ENCODE data around the gene VCP.

VCP gene

GRCh38 chr9:35111001-35111933 lies 38.8 kb upstream of the VCP start (continued):
- TF ChIP-seq, protein P1, sequence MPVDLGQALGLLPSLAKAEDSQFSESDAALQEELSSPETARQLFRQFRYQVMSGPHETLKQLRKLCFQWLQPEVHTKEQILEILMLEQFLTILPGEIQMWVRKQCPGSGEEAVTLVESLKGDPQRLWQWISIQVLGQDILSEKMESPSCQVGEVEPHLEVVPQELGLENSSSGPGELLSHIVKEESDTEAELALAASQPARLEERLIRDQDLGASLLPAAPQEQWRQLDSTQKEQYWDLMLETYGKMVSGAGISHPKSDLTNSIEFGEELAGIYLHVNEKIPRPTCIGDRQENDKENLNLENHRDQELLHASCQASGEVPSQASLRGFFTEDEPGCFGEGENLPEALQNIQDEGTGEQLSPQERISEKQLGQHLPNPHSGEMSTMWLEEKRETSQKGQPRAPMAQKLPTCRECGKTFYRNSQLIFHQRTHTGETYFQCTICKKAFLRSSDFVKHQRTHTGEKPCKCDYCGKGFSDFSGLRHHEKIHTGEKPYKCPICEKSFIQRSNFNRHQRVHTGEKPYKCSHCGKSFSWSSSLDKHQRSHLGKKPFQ (tag by site-specific recombination; IDR thresholded peaks at IDR 0.05), result no peak
- TF ChIP-seq ZBTB49 (tag by site-specific recombination; IDR thresholded peaks at IDR 0.05; ENCODE audit: low read depth) (no peak), SP2 (tag by site-specific recombination; IDR thresholded peaks at IDR 0.05) (peak; percentile 85), ZNF214 (tag by site-specific recombination; IDR thresholded peaks at IDR 0.05; ENCODE audit: borderline replicate concordance) (no peak), ZBTB26 (tag by site-specific recombination; optimal IDR thresholded peaks at IDR 0.05) (peak; percentile 32), ZNF837 (tag by site-specific recombination; IDR thresholded peaks at IDR 0.05) (no peak), PRDM4 (tag by site-specific recombination; IDR thresholded peaks at IDR 0.05) (no peak), EGR2 (tag by site-specific recombination; IDR thresholded peaks at IDR 0.05; ENCODE audit: low read depth) (no peak), ZNF776 (tag by site-specific recombination; IDR thresholded peaks at IDR 0.05; ENCODE audit: borderline replicate concordance) (no peak), SP3 (tag by site-specific recombination; IDR thresholded peaks at IDR 0.05) (peak; percentile 85), ZNF202 (tag by site-specific recombination; IDR thresholded peaks at IDR 0.05; ENCODE audit: borderline replicate concordance) (no peak), ZNF529 (tag by site-specific recombination; IDR thresholded peaks at IDR 0.05; ENCODE audit: insufficient replicate concordance) (no peak), ZNF239 (tag by site-specific recombination; IDR thresholded peaks at IDR 0.05) (no peak), ZNF658 (tag by site-specific recombination; IDR thresholded peaks at IDR 0.05) (no peak), ZNF561 (tag by site-specific recombination; IDR thresholded peaks at IDR 0.05; ENCODE audit: borderline replicate concordance) (no peak), ZNF404 (tag by site-specific recombination; IDR thresholded peaks at IDR 0.05) (no peak), KLF9 (tag by site-specific recombination; IDR thresholded peaks at IDR 0.05; ENCODE audit: low read depth) (peak; percentile 88), ZNF138 (tag by site-specific recombination; IDR thresholded peaks at IDR 0.05; ENCODE audit: borderline replicate concordance) (no peak), ZNF335 (tag by site-specific recombination; conservative IDR thresholded peaks at IDR 0.05) (peak; percentile 66), ZEB2 (tag by site-specific recombination; IDR thresholded peaks at IDR 0.05) (no peak), ZIC2 (tag by site-specific recombination; IDR thresholded peaks at IDR 0.05) (no peak), ZNF639 (tag by site-specific recombination; IDR thresholded peaks at IDR 0.05) (no peak), ZNF184 (tag by site-specific recombination; IDR thresholded peaks at IDR 0.05) (no peak)
- TF ChIP-seq, protein P2, sequence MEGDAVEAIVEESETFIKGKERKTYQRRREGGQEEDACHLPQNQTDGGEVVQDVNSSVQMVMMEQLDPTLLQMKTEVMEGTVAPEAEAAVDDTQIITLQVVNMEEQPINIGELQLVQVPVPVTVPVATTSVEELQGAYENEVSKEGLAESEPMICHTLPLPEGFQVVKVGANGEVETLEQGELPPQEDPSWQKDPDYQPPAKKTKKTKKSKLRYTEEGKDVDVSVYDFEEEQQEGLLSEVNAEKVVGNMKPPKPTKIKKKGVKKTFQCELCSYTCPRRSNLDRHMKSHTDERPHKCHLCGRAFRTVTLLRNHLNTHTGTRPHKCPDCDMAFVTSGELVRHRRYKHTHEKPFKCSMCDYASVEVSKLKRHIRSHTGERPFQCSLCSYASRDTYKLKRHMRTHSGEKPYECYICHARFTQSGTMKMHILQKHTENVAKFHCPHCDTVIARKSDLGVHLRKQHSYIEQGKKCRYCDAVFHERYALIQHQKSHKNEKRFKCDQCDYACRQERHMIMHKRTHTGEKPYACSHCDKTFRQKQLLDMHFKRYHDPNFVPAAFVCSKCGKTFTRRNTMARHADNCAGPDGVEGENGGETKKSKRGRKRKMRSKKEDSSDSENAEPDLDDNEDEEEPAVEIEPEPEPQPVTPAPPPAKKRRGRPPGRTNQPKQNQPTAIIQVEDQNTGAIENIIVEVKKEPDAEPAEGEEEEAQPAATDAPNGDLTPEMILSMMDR (tag by site-specific recombination; IDR thresholded peaks at IDR 0.05), result no peak
